ENCODE measurements around the gene RPTOR. TPM values are rescaled to one million over a fixed set of nuclear protein-coding genes. Genes with fewer than 3 reads are reported as not detected.

Gene RPTOR
- total and polyA plus RNA-seq, 2 donors (not counting 1 experiment from before 2014, with no cell fraction given), result 6.7 to 22.8 TPM

- Histone ChIP-seq H3K79me2 (ENCODE audit: control insufficient read depth, insufficient read depth, low read length) (no peaks in the 10 kb centered on the region), H2AFZ (ENCODE audit: low read length) (no peak overlapping the region), H4K20me1 (ENCODE audit: control insufficient read depth, extremely low read depth, insufficient read depth, low read length) (no peaks in the 10 kb centered on the region), H3K4me3 (replicated peaks in 1 of 4; ENCODE audit: control extremely low read depth in 1 of 4, insufficient read depth in 1 of 4, low read depth in 3 of 4, low read length in 4 of 4) (no peak overlapping the region), H3K9me3 (ENCODE audit: control insufficient read depth, insufficient read depth, low read depth, low read length) (no peaks in the 10 kb centered on the region), H3K9ac (ENCODE audit: insufficient read depth, low read length) (no peak overlapping the region), H3K4me1 (ENCODE audit: control insufficient read depth, extremely low read depth, insufficient read depth, low read length) (no peaks in the 10 kb centered on the region), H3K36me3 (ENCODE audit: control insufficient read depth, insufficient read depth, low read length) (no peaks in the 10 kb centered on the region), H3K4me2 (ENCODE audit: extremely low read depth, insufficient read depth, low read length) (no peak overlapping the region), H3K27ac (ENCODE audit: insufficient read depth, low read length) (no peak overlapping the region), H3K27me3 (ENCODE audit: control insufficient read depth, insufficient read depth, low read length) (peaks cover 24% of the 10 kb centered on the region)
- TF ChIP-seq EZH2 (IDR thresholded peaks at IDR 0.05; ENCODE audit: low read length, missing control alignments) (no peak), CTCF (conservative IDR thresholded peaks at IDR 0.05 in 1 of 2, IDR thresholded peaks at IDR 0.05 in 1 of 2; ENCODE audit: low read depth in 1 of 2, low read length in 2 of 2) (no peak)
- no peak for DNase-seq (ENCODE audit: low read depth in 2 of 2)
These were observed 463.5 kb downstream of the RPTOR start for GRCh38 chr17:81008140-81008539.

GRCh38 chr17:81009136-81009535 is 464.5 kb downstream of the RPTOR start:
- Histone ChIP-seq H3K9ac (ENCODE audit: insufficient read depth, low read length) (no peak overlapping the region), H3K4me3 (replicated peaks in 1 of 4; ENCODE audit: control extremely low read depth in 1 of 4, insufficient read depth in 1 of 4, low read depth in 3 of 4, low read length in 4 of 4) (no peak overlapping the region), H3K27ac (ENCODE audit: insufficient read depth, low read length) (no peak overlapping the region), H3K4me1 (ENCODE audit: control insufficient read depth, extremely low read depth, insufficient read depth, low read length) (no peaks in the 10 kb centered on the region), H3K79me2 (ENCODE audit: control insufficient read depth, insufficient read depth, low read length) (no peaks in the 10 kb centered on the region), H2AFZ (ENCODE audit: low read length) (no peak overlapping the region), H3K4me2 (ENCODE audit: extremely low read depth, insufficient read depth, low read length) (no peak overlapping the region), H4K20me1 (ENCODE audit: control insufficient read depth, extremely low read depth, insufficient read depth, low read length) (no peaks in the 10 kb centered on the region), H3K27me3 (ENCODE audit: control insufficient read depth, insufficient read depth, low read length) (peaks cover 18% of the 10 kb centered on the region), H3K9me3 (ENCODE audit: control insufficient read depth, insufficient read depth, low read depth, low read length) (no peaks in the 10 kb centered on the region), H3K36me3 (ENCODE audit: control insufficient read depth, insufficient read depth, low read length) (no peaks in the 10 kb centered on the region)
- no peak for DNase-seq (ENCODE audit: low read depth in 2 of 2)
- no peak for TF ChIP-seq EZH2 (IDR thresholded peaks at IDR 0.05; ENCODE audit: low read length, missing control alignments)
- no peak for TF ChIP-seq CTCF (conservative IDR thresholded peaks at IDR 0.05 in 1 of 2, IDR thresholded peaks at IDR 0.05 in 1 of 2; ENCODE audit: low read depth in 1 of 2, low read length in 2 of 2)

GRCh38 chr17:81010935-81011334 is 466.3 kb downstream of the RPTOR start:
- Histone ChIP-seq H3K9ac (ENCODE audit: insufficient read depth, low read length) (no peak overlapping the region), H3K27me3 (ENCODE audit: control insufficient read depth, insufficient read depth, low read length) (peaks cover 6% of the 10 kb centered on the region), H3K79me2 (ENCODE audit: control insufficient read depth, insufficient read depth, low read length) (no peaks in the 10 kb centered on the region), H2AFZ (ENCODE audit: low read length) (no peak overlapping the region), H3K4me3 (replicated peaks in 1 of 4; ENCODE audit: control extremely low read depth in 1 of 4, insufficient read depth in 1 of 4, low read depth in 3 of 4, low read length in 4 of 4) (no peak overlapping the region), H3K9me3 (ENCODE audit: control insufficient read depth, insufficient read depth, low read depth, low read length) (no peaks in the 10 kb centered on the region), H3K36me3 (ENCODE audit: control insufficient read depth, insufficient read depth, low read length) (no peaks in the 10 kb centered on the region), H4K20me1 (ENCODE audit: control insufficient read depth, extremely low read depth, insufficient read depth, low read length) (no peaks in the 10 kb centered on the region), H3K4me2 (ENCODE audit: extremely low read depth, insufficient read depth, low read length) (no peak overlapping the region), H3K27ac (ENCODE audit: insufficient read depth, low read length) (no peak overlapping the region), H3K4me1 (ENCODE audit: control insufficient read depth, extremely low read depth, insufficient read depth, low read length) (no peaks in the 10 kb centered on the region)
- TF ChIP-seq CTCF (conservative IDR thresholded peaks at IDR 0.05 in 1 of 2, IDR thresholded peaks at IDR 0.05 in 1 of 2; ENCODE audit: low read depth in 1 of 2, low read length in 2 of 2) (no peak), EZH2 (IDR thresholded peaks at IDR 0.05; ENCODE audit: low read length, missing control alignments) (no peak)
- no peak for DNase-seq (ENCODE audit: low read depth in 2 of 2)
